Activated CD4-positive, alpha-beta T cell treated with anti-CD3 and anti-CD28 coated beads for 36 hours (primary cell): ENCODE results near the gene FAM110D. TPM values are rescaled to one million over a fixed set of nuclear protein-coding genes. Genes with fewer than 3 reads are reported as not detected.

ENCODE experiments used
- ATAC-seq: fragments of 200-7000 bp; cut with Tn5 transposase; one replicate; pipeline ENCODE4 v1.10.0; 2021; ENCODE audit warnings: mild to moderate bottlenecking, moderate library complexity
- CTCF ChIA-PET: fragments of 350-600 bp; sonication (Branson Sonifier 250); formaldehyde crosslinking; loops from one replicate; lab custom pipeline; 2021; ENCODE audit warnings: antibody characterized with exemption; lab: Charles Lee
- POLR2A ChIA-PET: fragments of 350-600 bp; sonication (Branson Sonifier 250); formaldehyde crosslinking; loops from one replicate; lab custom pipeline; 2021; ENCODE audit warnings: antibody characterized with exemption, inconsistent platforms; lab: Charles Lee
- DNase-seq: peaks from one replicate; pipeline ENCODE4 v3.0.0-alpha.2; 2020
- H3K27ac Mint-ChIP-seq: one replicate; pipeline ENCODE4 v1.8.0; 2021; ENCODE audit warnings: mixed read lengths
- H3K27me3 Mint-ChIP-seq: one replicate; pipeline ENCODE4 v1.8.0; 2021; ENCODE audit warnings: mixed read lengths
- H3K36me3 Mint-ChIP-seq: one replicate; pipeline ENCODE4 v1.8.0; 2021; ENCODE audit warnings: low read depth, mixed read lengths
- H3K4me1 Mint-ChIP-seq: one replicate; pipeline ENCODE4 v1.8.0; 2021; ENCODE audit warnings: mixed read lengths
- H3K4me3 Mint-ChIP-seq: one replicate; pipeline ENCODE4 v1.8.0; 2021; ENCODE audit warnings: mild to moderate bottlenecking, moderate library complexity, mixed read lengths
- H3K9me3 Mint-ChIP-seq: one replicate; pipeline ENCODE4 v1.8.0; 2021; ENCODE audit warnings: low read depth, mixed read lengths
- intact Hi-C, 2 experiments: fragments of 100-400 bp; cut with DNase I in 1 of 2; cut with micrococcal nuclease in 1 of 2; formaldehyde crosslinking; loops; one replicate each; pipeline versions ENCODE4 v1.14.2 to v1.15.1; 2022 to 2024; cut with DNase I, micrococcal nuclease
- total RNA-seq, 2 experiments: library from RNA; stranded (reverse); gene quantifications; one replicate each; pipeline ENCODE4 v1.2.3, GENCODE V29; 2021

FAM110D gene
- not detected for total RNA-seq

GRCh38 chr1:26158908-26159742, at the start of gene FAM110D:
FAM110D (plus strand) TSS chr1:26159079; CDS start chr1:26161292, 2,213 bp downstream.
- peaks cover 24% of the 10 kb centered on the region for H3K27me3 Mint-ChIP-seq

GRCh38 chr1:26109229-26110164, 49.4 kb upstream of the FAM110D start:
- intact Hi-C loops = loop anchor here (2.0 to 10.0 kb wide), 4 partner anchors 128 to 811 kb away; partner anchors contain the start of genes LIN28A (in 1 of the 2) and NUDC (in 1 of the 2)
- ChIA-PET POLR2A (interaction anchor here (0.6 kb wide), 1 partner anchor 29 kb away, joined by 5 read pairs; no protein-coding TSS in a partner anchor), CTCF (interaction anchor here (0.7 to 12.6 kb wide), 3 partner anchors 35 to 245 kb away, joined by 3 to 187 read pairs (median 4); no protein-coding TSS in a partner anchor)
- Mint-ChIP-seq H3K4me1 (peaks cover 29% of the 10 kb centered on the region), H3K27me3 (no peaks in the 10 kb centered on the region), H3K36me3 (peaks cover 6% of the 10 kb centered on the region), H3K4me3 (peak overlapping the region; percentile 96), H3K27ac (peak overlapping the region; percentile 74), H3K9me3 (no peaks in the 10 kb centered on the region)
- DNase-seq (no peak), ATAC-seq (no peak)

More at GRCh38 chr1:26158908-26159742, at the start of gene FAM110D:
- DNase-seq (no peak), ATAC-seq (no peak)
- peaks cover 8% of the 10 kb centered on the region for H3K4me1 Mint-ChIP-seq
- no peaks in the 10 kb centered on the region for H3K9me3 Mint-ChIP-seq
- H3K27ac Mint-ChIP-seq = no peak within 1 kb of the TSS
- POLR2A ChIA-PET = no interaction called here
- CTCF ChIA-PET = interaction anchor here (1.0 to 4.0 kb wide), 4 partner anchors 11 to 61 kb away, joined by 3 to 19 read pairs (median 6); partner anchors contain the start of gene ZNF593
- intact Hi-C loops = no loop called here
- H3K36me3 Mint-ChIP-seq = no peaks in the 10 kb centered on the region
- no peak within 1 kb of the TSS for H3K4me3 Mint-ChIP-seq

- H3K4me3 Mint-ChIP-seq = peak overlapping the region; percentile 96
- ATAC-seq (peak; percentile 48), DNase-seq (peak; percentile 84)
- intact Hi-C loops = loop anchor here (1.0 to 5.0 kb wide), 15 partner anchors 15 to 810 kb away; partner anchors contain the start of genes CEP85 (in 1 of the 2), DHDDS (in 1 of the 2), NUDC (in 1 of the 2) and PAFAH2 (in 1 of the 2)
- no peaks in the 10 kb centered on the region for H3K9me3 Mint-ChIP-seq
- H3K27me3 Mint-ChIP-seq = no peaks in the 10 kb centered on the region
- CTCF ChIA-PET = interaction anchor here (0.6 to 12.6 kb wide), 4 partner anchors 33 to 715 kb away, joined by 3 to 187 read pairs (median 15); no protein-coding TSS in a partner anchor
- POLR2A ChIA-PET = interaction anchor here (0.7 to 1.1 kb wide), 3 partner anchors 12 to 207 kb away, joined by 3 read pairs; partner anchors contain the start of gene CD52
- H3K36me3 Mint-ChIP-seq = peaks cover 9% of the 10 kb centered on the region
- peaks cover 27% of the 10 kb centered on the region for H3K4me1 Mint-ChIP-seq
- H3K27ac Mint-ChIP-seq = peak overlapping the region; percentile 74
These were observed 47.9 kb upstream of the FAM110D start for GRCh38 chr1:26110731-26111529.

GRCh38 chr1:26111530-26112406, 47.1 kb upstream of the FAM110D start, which contains the start of gene PDIK1L:
PDIK1L (plus strand) TSS chr1:26111824; CDS start chr1:26114309, 2,485 bp downstream.
- Mint-ChIP-seq H3K36me3 (peaks cover 11% of the 10 kb centered on the region), H3K27ac (peak within 1 kb of the TSS; percentile 91), H3K9me3 (no peaks in the 10 kb centered on the region), H3K27me3 (no peaks in the 10 kb centered on the region), H3K4me3 (peak within 1 kb of the TSS; percentile 96), H3K4me1 (peaks cover 27% of the 10 kb centered on the region)
- CTCF ChIA-PET = interaction anchor here (0.6 to 3.2 kb wide), 6 partner anchors 12 to 714 kb away, joined by 3 to 27 read pairs (median 3); no protein-coding TSS in a partner anchor
- DNase-seq (peak; percentile 97), ATAC-seq (peak; percentile 85)
- POLR2A ChIA-PET = interaction anchor here (0.6 to 1.1 kb wide), 5 partner anchors 12 to 206 kb away, joined by 3 to 6 read pairs (median 3); partner anchors contain the start of gene CD52
- intact Hi-C loops = loop anchor here (1.0 to 5.0 kb wide), 16 partner anchors 15 to 865 kb away; partner anchors contain the start of genes CEP85 (in 1 of the 2), DHDDS (in 1 of the 2), NUDC (in 1 of the 2) and PAFAH2 (in 1 of the 2)

GRCh38 chr1:26112407-26112775, 46.5 kb upstream of the FAM110D start:
- Mint-ChIP-seq H3K27me3 (no peaks in the 10 kb centered on the region), H3K4me1 (peaks cover 27% of the 10 kb centered on the region), H3K36me3 (peaks cover 13% of the 10 kb centered on the region), H3K27ac (peak overlapping the region; percentile 91), H3K9me3 (no peaks in the 10 kb centered on the region), H3K4me3 (peak overlapping the region; percentile 96)
- DNase-seq = peak; percentile 45
- no peak for ATAC-seq
- POLR2A ChIA-PET = interaction anchor here (0.6 to 1.0 kb wide), 2 partner anchors 14 to 75 kb away, joined by 3 to 6 read pairs; no protein-coding TSS in a partner anchor
- intact Hi-C loops = loop anchor here (1.0 to 5.0 kb wide), 3 partner anchors 14 to 866 kb away; partner anchors contain the start of gene RSRP1 (in 1 of the 2)
- CTCF ChIA-PET = interaction anchor here (0.7 to 3.2 kb wide), 8 partner anchors 9 to 122 kb away, joined by 3 to 27 read pairs (median 4); partner anchors contain the start of genes CEP85 and ZNF593

GRCh38 chr1:26114165-26114927, 44.5 kb upstream of the FAM110D start:
- Mint-ChIP-seq H3K4me3 (no peak overlapping the region), H3K36me3 (peaks cover 15% of the 10 kb centered on the region), H3K27ac (no peak overlapping the region), H3K9me3 (no peaks in the 10 kb centered on the region), H3K4me1 (peaks cover 31% of the 10 kb centered on the region), H3K27me3 (no peaks in the 10 kb centered on the region)
- no peak for DNase-seq
- ATAC-seq = no peak
- intact Hi-C loops = loop anchor here in 1 of 2 experiments (5.0 kb wide), 1 partner anchor 123 kb away; no protein-coding TSS in a partner anchor
- CTCF ChIA-PET = interaction anchor here (1.0 to 3.2 kb wide), 5 partner anchors 13 to 79 kb away, joined by 3 to 27 read pairs (median 4); no protein-coding TSS in a partner anchor
- POLR2A ChIA-PET = interaction anchor here (0.5 to 1.0 kb wide), 2 partner anchors 26 to 214 kb away, joined by 4 to 6 read pairs; no protein-coding TSS in a partner anchor

- H3K9me3 Mint-ChIP-seq = no peaks in the 10 kb centered on the region
- intact Hi-C loops = no loop called here
- H3K4me1 Mint-ChIP-seq = peaks cover 34% of the 10 kb centered on the region
- peak overlapping the region; percentile 75 for H3K27ac Mint-ChIP-seq
- no peak for DNase-seq
- peaks cover 21% of the 10 kb centered on the region for H3K36me3 Mint-ChIP-seq
- no peak for ATAC-seq
- no peaks in the 10 kb centered on the region for H3K27me3 Mint-ChIP-seq
- H3K4me3 Mint-ChIP-seq = no peak overlapping the region
- ChIA-PET POLR2A (no interaction called here), CTCF (interaction anchor here (0.8 to 11.1 kb wide), 3 partner anchors 9 to 25 kb away, joined by 3 to 134 read pairs (median 4); no protein-coding TSS in a partner anchor)
These were observed 38.8 kb upstream of the FAM110D start for GRCh38 chr1:26119892-26120608.
